ENCODE data around the gene RAB34. TPM values are rescaled to one million over a fixed set of nuclear protein-coding genes. Genes with fewer than 3 reads are reported as not detected.
A peak's percentile ranks its signal among the peaks of the same experiment; 100 is the strongest.

The RAB34 gene
- total and polyA plus RNA-seq, 9 of the 15 experiments (the other 6 are each of a cell fraction or from before 2014, with no cell fraction given) = 0.07 to 3.8 (median 0.46) TPM; not detected in 1

- TF ChIP-seq CTCF (IDR thresholded peaks at IDR 0.05 in 2 of 3, conservative IDR thresholded peaks at IDR 0.05 in 1 of 3; ENCODE audit: insufficient read depth in 2 of 3, low read depth in 1 of 3, low read length in 3 of 3) (peak; percentile 100), ZC3H4 (CRISPR knock-in tag; IDR thresholded peaks at IDR 0.05; ENCODE audit: borderline replicate concordance) (no peak), VEZF1 (CRISPR knock-in tag; IDR thresholded peaks at IDR 0.05) (peak; percentile 81), POLR2A (conservative IDR thresholded peaks at IDR 0.05) (peak; percentile 48; the same call in 1 of the 2 replicates), PHTF2 (CRISPR knock-in tag; IDR thresholded peaks at IDR 0.05) (no peak), ZNF384 (IDR thresholded peaks at IDR 0.05; ENCODE audit: low read depth, low read length) (peak; percentile 53; the same call in 1 of the 2 replicates), TRIM28 (IDR thresholded peaks at IDR 0.05) (peak; percentile 28; the same call in 1 of the 2 replicates), RBM22 (IDR thresholded peaks at IDR 0.05; ENCODE audit: low read depth, low read length, poor library complexity, severe bottlenecking) (no peak), PYGO2 (tag; IDR thresholded peaks at IDR 0.05) (no peak), ZNF75A (CRISPR knock-in tag; IDR thresholded peaks at IDR 0.05) (no peak), ESRRA (IDR thresholded peaks at IDR 0.05; ENCODE audit: borderline replicate concordance, low read depth) (peak; percentile 39; the same call in 1 of the 2 replicates), DACH1 (IDR thresholded peaks at IDR 0.05; ENCODE audit: partially characterized antibody) (peak; percentile 9), AFF1 (IDR thresholded peaks at IDR 0.05; ENCODE audit: low read depth in 1 of 2, partially characterized antibody in 2 of 2) (peak in 1 of 2 experiments; percentile 59), ZFP36 (IDR thresholded peaks at IDR 0.05; ENCODE audit: low read depth, low read length, partially characterized antibody) (peak; percentile 17), WHSC1 (IDR thresholded peaks at IDR 0.05; ENCODE audit: low read length) (no peak), MYNN (IDR thresholded peaks at IDR 0.05) (peak; percentile 94), MYNN (CRISPR knock-in tag; IDR thresholded peaks at IDR 0.05) (no peak), E2F6 (IDR thresholded peaks at IDR 0.05; ENCODE audit: borderline replicate concordance in 1 of 2, extremely low read depth in 1 of 2, insufficient read depth in 1 of 2, insufficient read length in 1 of 2, low read depth in 1 of 2, low read length in 1 of 2, poor library complexity in 1 of 2, severe bottlenecking in 1 of 2) (peak in 1 of 2 experiments; percentile 21), RB1 (IDR thresholded peaks at IDR 0.05; ENCODE audit: low read depth) (peak; percentile 96)
Observed at GRCh38 chr17:28750178-28751047, 32.7 kb upstream of the RAB34 start (continued).
